HepG2 (cell line): ENCODE measurements around the gene SDK2. TPM values are rescaled to one million over a fixed set of nuclear protein-coding genes. Genes with fewer than 3 reads are reported as not detected.

Experiments used
- AKAP8 ChIP-seq: sonication (generic); formaldehyde crosslinking; IDR thresholded peaks from 2 replicates; pipeline ENCODE4 v1.5.1; 2020; ENCODE audit warnings: mild to moderate bottlenecking, missing genetic modification reagents
- ARNT ChIP-seq: fragments of 450-650 bp; IDR thresholded peaks from 2 replicates; pipeline ENCODE4 v1.6.1; 2017
- CHD2 ChIP-seq: IDR thresholded peaks from 2 replicates; pipeline ENCODE4 v1.6.1; 2011; ENCODE audit warnings: low read depth, low read length, improper control_type of control experiment
- DZIP1 ChIP-seq: sonication (generic); formaldehyde crosslinking; IDR thresholded peaks from 2 replicates; pipeline ENCODE4 v1.5.0; 2020; ENCODE audit warnings: mild to moderate bottlenecking, missing genetic modification reagents
- EHMT2 ChIP-seq: fragments of 200-600 bp; sonication (generic); IDR thresholded peaks from 2 replicates; pipeline ENCODE4 v1.7.0; 2017; ENCODE audit warnings: antibody characterized with exemption, low read depth, low read length, borderline replicate concordance
- HNRNPL ChIP-seq: fragments of 200-400 bp; formaldehyde crosslinking; IDR thresholded peaks from 2 replicates; pipeline ENCODE4 v1.6.1; 2017; ENCODE audit warnings: mild to moderate bottlenecking, low read depth, low read length
- NR2F1 ChIP-seq, 2 experiments: fragments of 450-650 bp in 1 of 2; formaldehyde crosslinking in 1 of 2; IDR thresholded peaks; 2 replicates each; pipeline versions ENCODE4 v1.5.0 to v1.6.1; 2016 to 2020; ENCODE audit warnings: mild to moderate bottlenecking in 1 of 2, missing compliant biosample characterization in 1 of 2, missing genetic modification reagents in 1 of 2, moderate library complexity in 1 of 2
- RCOR2 ChIP-seq: IDR thresholded peaks from 2 replicates; pipeline ENCODE4 v1.6.1; 2016; ENCODE audit warnings: missing biosample characterization, missing genetic modification reagents
- RERE ChIP-seq: IDR thresholded peaks from 2 replicates; pipeline ENCODE4 v1.6.1; 2016; ENCODE audit warnings: low read depth, missing genetic modification reagents, missing compliant biosample characterization
- RFX3 ChIP-seq: IDR thresholded peaks from 2 replicates; pipeline ENCODE4 v1.6.1; 2016; ENCODE audit warnings: missing biosample characterization, missing genetic modification reagents
- ZBTB20 ChIP-seq: sonication (generic); formaldehyde crosslinking; IDR thresholded peaks from 2 replicates; pipeline ENCODE4 v1.8.1; 2023; ENCODE audit warnings: missing genetic modification reagents, low read depth, mild to moderate bottlenecking, borderline replicate concordance
- ZNF577 ChIP-seq: sonication (generic); formaldehyde crosslinking; IDR thresholded peaks from 2 replicates; pipeline ENCODE4 v1.4.0; 2020; ENCODE audit warnings: mild to moderate bottlenecking, low read depth, missing genetic modification reagents, borderline replicate concordance
- ZNF619 ChIP-seq: sonication (generic); formaldehyde crosslinking; IDR thresholded peaks from 2 replicates; pipeline ENCODE4 v1.4.0; 2020; ENCODE audit warnings: mild to moderate bottlenecking, missing genetic modification reagents
- ZNF709 ChIP-seq: sonication (generic); formaldehyde crosslinking; IDR thresholded peaks from 2 replicates; pipeline ENCODE4 v1.5.0; 2020; ENCODE audit warnings: mild to moderate bottlenecking, missing genetic modification reagents
- polyA plus RNA-seq, 8 experiments: library from polyadenylated mRNA; depleted of rRNA in 3 of 8; stranded (reverse) in 7 of 8; unstranded in 1 of 8; fragments of >200 nt; fragmentation: Illumina TruSeq in 4 of 8; extraction: Trizol in 4 of 8; gene quantifications; 2 replicates each; pipeline versions ENCODE4 v1.2.1 to v1.2.3, GENCODE V29; 2011 to 2016; ENCODE audit warnings: low read depth in 4 of 8, missing spikeins in 1 of 8, mixed read lengths in 1 of 8; ENCODE audit not compliant: insufficient read depth in 1 of 8
- total RNA-seq, 5 experiments: library from RNA; depleted of rRNA; stranded (reverse); fragments of >200 nt; fragmentation: Illumina TruSeq; extraction: Trizol; gene quantifications; 2 replicates each; pipeline ENCODE4 v1.2.3, GENCODE V29; 2016; ENCODE audit warnings: low read depth in 1 of 5
- TF ChIP-seq, protein P1 (sequence below): sonication (generic); formaldehyde crosslinking; IDR thresholded peaks from 2 replicates; pipeline ENCODE4; 2020; ENCODE audit warnings: missing genetic modification reagents, mild to moderate bottlenecking, borderline replicate concordance
- TF ChIP-seq, protein P2 (sequence below): IDR thresholded peaks from 2 replicates; pipeline ENCODE4 v1.6.1; 2016; ENCODE audit warnings: missing genetic modification reagents, missing compliant biosample characterization
- TF ChIP-seq, protein P3 (sequence below): sonication (generic); formaldehyde crosslinking; IDR thresholded peaks from 2 replicates; pipeline ENCODE4 v1.5.0; 2020; ENCODE audit warnings: missing genetic modification reagents, mild to moderate bottlenecking, borderline replicate concordance

SDK2 gene
- total and polyA plus RNA-seq, 2 of the 13 experiments (the other 11 are each of a cell fraction or from before 2014, with no cell fraction given) = not detected

DNA sequence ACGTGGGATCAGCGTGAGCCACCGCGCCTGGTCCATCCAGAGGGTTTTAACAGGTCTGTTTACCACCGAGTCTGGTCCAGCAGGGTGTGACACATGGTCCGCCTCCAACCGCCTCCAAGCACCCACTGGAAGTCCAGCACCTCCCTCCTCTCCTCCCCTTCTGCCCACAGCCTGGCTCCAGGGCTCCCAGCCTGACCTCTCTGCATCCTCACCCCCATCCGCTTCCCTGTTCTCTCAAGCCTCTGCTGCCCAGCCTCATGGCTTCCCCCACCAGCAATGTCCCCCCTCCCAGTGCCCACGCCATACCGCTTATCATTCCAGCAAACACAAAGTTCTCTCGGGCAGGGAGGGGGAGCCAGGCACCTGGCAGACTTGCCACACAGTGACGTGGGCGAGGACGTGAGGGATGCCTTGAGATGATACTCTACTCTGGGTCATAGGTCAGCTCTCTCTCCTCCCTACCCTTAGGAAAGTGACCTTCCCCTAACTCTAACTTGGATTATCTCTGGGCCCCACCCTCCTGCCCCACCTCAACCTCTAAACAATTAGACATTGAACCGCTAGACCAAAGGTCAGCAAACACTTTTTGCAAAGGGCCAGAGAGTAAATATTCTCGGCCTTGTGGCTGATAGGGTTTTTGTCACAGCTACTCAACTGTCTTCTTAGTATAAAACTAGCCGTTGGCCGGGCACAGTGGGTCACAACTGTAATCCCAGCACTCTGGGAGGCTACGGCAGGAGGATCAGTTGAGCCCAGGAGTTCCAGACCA lies 355.5 kb downstream of the SDK2 start (continued):
- TF ChIP-seq EHMT2 (no peak; the same call in 1 of the 2 replicates), ZNF577 (CRISPR knock-in tag) (no peak), RERE (CRISPR knock-in tag) (peak; percentile 91), RCOR2 (CRISPR knock-in tag) (peak; percentile 98), NR2F1 (CRISPR knock-in tag; IDR thresholded peaks at IDR 0.05) (peak; percentile 99), ZBTB20 (CRISPR knock-in tag) (peak; percentile 91; the same call in 1 of the 2 replicates), ARNT (no peak), ZNF619 (CRISPR knock-in tag) (peak; percentile 82; the same call in 1 of the 2 replicates), HNRNPL (peak; percentile 99), ZNF709 (CRISPR knock-in tag) (peak; percentile 38; the same call in 1 of the 2 replicates), CHD2 (no peak), DZIP1 (CRISPR knock-in tag) (no peak), AKAP8 (CRISPR knock-in tag) (peak; percentile 92; the same call in 1 of the 2 replicates), RFX3 (CRISPR knock-in tag) (no peak)
- TF ChIP-seq, protein P1, sequence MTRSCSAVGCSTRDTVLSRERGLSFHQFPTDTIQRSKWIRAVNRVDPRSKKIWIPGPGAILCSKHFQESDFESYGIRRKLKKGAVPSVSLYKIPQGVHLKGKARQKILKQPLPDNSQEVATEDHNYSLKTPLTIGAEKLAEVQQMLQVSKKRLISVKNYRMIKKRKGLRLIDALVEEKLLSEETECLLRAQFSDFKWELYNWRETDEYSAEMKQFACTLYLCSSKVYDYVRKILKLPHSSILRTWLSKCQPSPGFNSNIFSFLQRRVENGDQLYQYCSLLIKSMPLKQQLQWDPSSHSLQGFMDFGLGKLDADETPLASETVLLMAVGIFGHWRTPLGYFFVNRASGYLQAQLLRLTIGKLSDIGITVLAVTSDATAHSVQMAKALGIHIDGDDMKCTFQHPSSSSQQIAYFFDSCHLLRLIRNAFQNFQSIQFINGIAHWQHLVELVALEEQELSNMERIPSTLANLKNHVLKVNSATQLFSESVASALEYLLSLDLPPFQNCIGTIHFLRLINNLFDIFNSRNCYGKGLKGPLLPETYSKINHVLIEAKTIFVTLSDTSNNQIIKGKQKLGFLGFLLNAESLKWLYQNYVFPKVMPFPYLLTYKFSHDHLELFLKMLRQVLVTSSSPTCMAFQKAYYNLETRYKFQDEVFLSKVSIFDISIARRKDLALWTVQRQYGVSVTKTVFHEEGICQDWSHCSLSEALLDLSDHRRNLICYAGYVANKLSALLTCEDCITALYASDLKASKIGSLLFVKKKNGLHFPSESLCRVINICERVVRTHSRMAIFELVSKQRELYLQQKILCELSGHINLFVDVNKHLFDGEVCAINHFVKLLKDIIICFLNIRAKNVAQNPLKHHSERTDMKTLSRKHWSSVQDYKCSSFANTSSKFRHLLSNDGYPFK (CRISPR knock-in tag) = peak; percentile 71; the same call in 1 of the 2 replicates
- TF ChIP-seq, protein P2, sequence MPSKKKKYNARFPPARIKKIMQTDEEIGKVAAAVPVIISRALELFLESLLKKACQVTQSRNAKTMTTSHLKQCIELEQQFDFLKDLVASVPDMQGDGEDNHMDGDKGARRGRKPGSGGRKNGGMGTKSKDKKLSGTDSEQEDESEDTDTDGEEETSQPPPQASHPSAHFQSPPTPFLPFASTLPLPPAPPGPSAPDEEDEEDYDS (CRISPR knock-in tag) = peak; percentile 58
- TF ChIP-seq, protein P3, sequence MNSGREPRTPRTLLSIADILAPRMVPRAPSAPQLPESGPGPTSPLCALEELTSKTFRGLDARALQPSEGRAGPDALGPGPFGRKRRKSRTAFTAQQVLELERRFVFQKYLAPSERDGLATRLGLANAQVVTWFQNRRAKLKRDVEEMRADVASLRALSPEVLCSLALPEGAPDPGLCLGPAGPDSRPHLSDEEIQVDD = no peak
